WERI-Rb-1 (cell line): ENCODE measurements around the gene MED27.

Experiments
- DNase-seq: peaks from one replicate; pipeline ENCODE4 v3.0.0-alpha.2; 2020
- H3K27ac ChIP-seq: fragments of 250-450 bp; sonication (Bioruptor Pico); 2 replicates; pipeline ENCODE4 v1.5.1; 2020; ENCODE audit warnings: mild to moderate bottlenecking, moderate library complexity
- H3K27me3 ChIP-seq: fragments of 250-450 bp; sonication (Bioruptor Pico); 2 replicates; pipeline ENCODE4 v1.5.1; 2021; ENCODE audit warnings: mild to moderate bottlenecking, low read depth, moderate library complexity; ENCODE audit not compliant: insufficient read depth, severe bottlenecking
- H3K36me3 ChIP-seq: fragments of 250-450 bp; sonication (Bioruptor Pico); 2 replicates; pipeline ENCODE4 v1.5.1; 2020; ENCODE audit warnings: mild to moderate bottlenecking, moderate library complexity
- H3K4me3 ChIP-seq: 2 replicates; pipeline ENCODE4 v1.5.1; 2011; ENCODE audit warnings: low read depth, mild to moderate bottlenecking, control low read depth, low read length
- H3K9me3 ChIP-seq: fragments of 250-450 bp; sonication (Bioruptor Pico); 2 replicates; pipeline ENCODE4 v1.5.1; 2021; ENCODE audit warnings: mild to moderate bottlenecking, moderate library complexity; ENCODE audit not compliant: severe bottlenecking
- TF ChIP-seq, protein P1 (sequence below): IDR thresholded peaks from 2 replicates; pipeline ENCODE4 v1.5.1; 2011; ENCODE audit warnings: low read depth, mild to moderate bottlenecking, control low read depth, inconsistent platforms, low read length

Gene MED27

DNA sequence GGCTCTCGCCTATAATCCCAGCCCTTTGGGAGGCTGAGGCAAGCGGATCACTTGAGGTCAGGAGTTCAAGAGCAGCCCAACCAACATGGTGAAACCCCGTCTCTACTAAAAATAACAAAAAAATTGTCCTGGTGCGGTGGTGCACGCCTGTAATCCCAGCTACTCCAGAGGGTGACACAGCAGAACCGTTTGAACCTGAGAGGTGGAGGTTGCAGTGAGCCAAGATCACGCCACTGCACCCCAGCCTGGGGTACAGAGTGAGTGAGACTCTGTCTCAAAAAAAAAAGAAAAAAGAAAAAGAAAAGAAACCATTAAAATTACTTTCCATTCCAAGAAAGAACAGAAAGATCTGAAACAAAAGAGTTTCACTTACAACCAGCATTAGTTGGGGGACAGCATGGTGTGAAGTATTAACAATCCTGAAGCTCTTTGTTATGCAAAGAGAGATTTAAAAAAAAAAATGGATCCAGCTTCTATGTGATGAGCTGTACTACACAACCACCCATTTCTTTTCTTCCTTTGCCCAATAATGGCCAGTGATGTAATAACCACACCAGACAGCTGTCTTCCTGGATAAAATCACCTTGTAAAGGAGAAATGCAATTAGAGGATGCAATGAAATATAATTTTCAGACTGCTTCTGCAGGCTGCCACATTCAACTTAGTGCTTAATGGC lies 76.9 kb downstream of the MED27 start:
- Histone ChIP-seq H3K9me3 (no peaks in the 10 kb centered on the region), H3K27me3 (no peaks in the 10 kb centered on the region), H3K4me3 (no peak overlapping the region), H3K36me3 (peaks cover 6% of the 10 kb centered on the region; the same call in 1 of the 2 replicates), H3K27ac (no peak overlapping the region)
- no peak for DNase-seq
- TF ChIP-seq, protein P1, sequence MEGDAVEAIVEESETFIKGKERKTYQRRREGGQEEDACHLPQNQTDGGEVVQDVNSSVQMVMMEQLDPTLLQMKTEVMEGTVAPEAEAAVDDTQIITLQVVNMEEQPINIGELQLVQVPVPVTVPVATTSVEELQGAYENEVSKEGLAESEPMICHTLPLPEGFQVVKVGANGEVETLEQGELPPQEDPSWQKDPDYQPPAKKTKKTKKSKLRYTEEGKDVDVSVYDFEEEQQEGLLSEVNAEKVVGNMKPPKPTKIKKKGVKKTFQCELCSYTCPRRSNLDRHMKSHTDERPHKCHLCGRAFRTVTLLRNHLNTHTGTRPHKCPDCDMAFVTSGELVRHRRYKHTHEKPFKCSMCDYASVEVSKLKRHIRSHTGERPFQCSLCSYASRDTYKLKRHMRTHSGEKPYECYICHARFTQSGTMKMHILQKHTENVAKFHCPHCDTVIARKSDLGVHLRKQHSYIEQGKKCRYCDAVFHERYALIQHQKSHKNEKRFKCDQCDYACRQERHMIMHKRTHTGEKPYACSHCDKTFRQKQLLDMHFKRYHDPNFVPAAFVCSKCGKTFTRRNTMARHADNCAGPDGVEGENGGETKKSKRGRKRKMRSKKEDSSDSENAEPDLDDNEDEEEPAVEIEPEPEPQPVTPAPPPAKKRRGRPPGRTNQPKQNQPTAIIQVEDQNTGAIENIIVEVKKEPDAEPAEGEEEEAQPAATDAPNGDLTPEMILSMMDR = no peak

DNA sequence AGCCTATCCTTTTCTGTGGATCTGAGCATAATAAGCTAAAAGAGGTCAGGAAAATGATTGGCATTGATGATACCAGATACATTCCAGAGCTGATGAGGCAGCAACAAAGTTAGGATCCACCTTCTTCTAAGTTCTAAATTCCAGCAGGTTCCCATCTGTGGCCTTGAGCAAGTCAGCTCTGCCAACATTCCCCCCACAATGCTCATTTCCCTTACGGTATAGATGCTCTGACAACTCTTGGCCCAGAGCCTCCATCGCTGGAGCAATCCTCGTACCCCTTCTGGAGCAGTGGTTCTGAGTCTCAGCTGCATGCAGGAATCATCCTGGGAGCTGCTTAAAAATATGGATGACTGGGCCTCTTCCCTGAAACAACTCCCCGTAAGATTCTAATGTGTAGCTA lies 78.1 kb downstream of the MED27 start:
- no peak overlapping the region for H3K27ac ChIP-seq
- DNase-seq = no peak
- no peaks in the 10 kb centered on the region for H3K9me3 ChIP-seq
- H3K27me3 ChIP-seq = no peaks in the 10 kb centered on the region
- peaks cover 9% of the 10 kb centered on the region for H3K36me3 ChIP-seq
- TF ChIP-seq, protein P1 = no peak
- no peak overlapping the region for H3K4me3 ChIP-seq

DNA sequence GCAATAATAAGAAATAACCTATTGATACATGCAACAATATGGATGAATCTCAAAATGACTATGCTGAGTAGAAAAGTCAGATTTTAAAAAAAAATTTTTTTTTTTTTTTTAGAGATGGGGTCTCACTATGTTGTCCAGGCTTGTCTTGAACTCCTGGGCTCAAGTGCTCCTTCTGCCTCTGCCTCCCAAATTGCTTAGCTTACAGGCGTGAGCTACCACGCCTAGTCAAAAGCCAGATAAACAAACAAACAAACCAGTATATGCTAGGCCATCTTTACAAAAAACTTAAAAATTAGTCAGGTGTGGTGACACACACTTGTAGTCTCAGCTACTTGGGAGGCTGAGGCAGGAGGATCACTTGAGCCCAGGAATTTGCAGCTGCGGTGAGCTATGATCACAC lies 79.0 kb downstream of the MED27 start:
- no peak overlapping the region for H3K4me3 ChIP-seq
- peaks cover 16% of the 10 kb centered on the region for H3K36me3 ChIP-seq
- no peaks in the 10 kb centered on the region for H3K27me3 ChIP-seq
- TF ChIP-seq, protein P1 = no peak
- no peak for DNase-seq
- no peaks in the 10 kb centered on the region for H3K9me3 ChIP-seq
- H3K27ac ChIP-seq = no peak overlapping the region

DNA sequence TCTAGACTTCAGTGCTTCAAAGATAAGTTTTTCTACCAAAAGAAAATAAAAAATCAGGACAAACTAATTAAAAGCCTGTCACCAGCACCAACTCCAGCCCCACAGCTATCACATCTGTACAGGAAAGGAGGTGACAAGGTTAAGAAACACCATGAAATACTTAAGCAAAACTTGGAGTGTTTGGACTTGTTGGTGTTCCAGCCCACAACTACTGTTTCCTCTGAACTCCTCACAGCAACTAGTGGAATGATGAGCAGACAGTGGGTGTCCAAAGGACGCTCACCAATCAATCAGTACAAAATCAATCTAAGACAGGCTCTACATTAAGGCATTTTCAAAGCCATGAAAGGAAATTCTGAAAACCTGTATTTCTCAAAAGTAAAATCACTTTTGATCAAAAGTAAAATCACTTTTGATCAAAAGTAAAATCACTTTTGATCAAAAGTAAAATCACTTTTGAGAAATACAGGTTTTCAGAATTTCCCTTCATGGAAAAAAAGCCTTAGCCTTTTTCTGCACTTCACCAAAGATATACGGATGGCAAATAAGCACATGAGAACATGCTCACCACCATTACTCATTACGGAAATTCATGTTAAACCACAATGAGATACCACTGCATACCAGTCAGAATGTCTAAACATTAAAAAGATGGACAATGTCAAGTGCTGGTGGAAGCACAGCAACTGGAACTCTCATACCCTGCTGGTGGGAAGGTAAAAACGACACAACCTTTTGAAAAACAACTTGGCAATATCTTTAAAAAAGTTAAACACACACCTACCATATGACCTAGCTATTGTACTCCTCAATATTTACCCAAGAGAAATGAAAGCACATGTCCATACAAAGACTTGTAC lies 79.7 kb downstream of the MED27 start:
- Histone ChIP-seq H3K27ac (no peak overlapping the region), H3K27me3 (no peaks in the 10 kb centered on the region), H3K9me3 (no peaks in the 10 kb centered on the region), H3K4me3 (no peak overlapping the region), H3K36me3 (peaks cover 23% of the 10 kb centered on the region)
- DNase-seq = no peak
- TF ChIP-seq, protein P1 = no peak

DNA sequence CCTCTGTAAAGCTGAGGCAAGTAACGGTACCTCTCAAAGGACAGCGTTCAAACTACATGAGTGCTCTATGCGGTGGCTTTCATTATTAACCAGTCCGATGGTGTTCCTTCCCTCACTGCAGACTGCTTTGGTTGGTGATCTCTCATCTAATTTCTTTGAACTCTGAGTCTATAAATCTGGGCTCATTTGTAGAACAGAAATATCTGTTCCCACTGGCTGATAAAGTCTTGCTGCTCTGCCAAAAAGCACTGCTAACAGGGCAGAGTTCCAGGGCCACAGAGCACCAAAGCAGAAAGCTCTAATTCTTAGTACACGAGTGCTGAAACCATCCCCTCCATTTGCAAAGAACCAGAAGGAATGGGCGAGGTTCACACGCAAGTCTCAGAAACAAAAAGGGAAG lies 81.9 kb downstream of the MED27 start:
- DNase-seq = no peak
- H3K27me3 ChIP-seq = no peaks in the 10 kb centered on the region
- TF ChIP-seq, protein P1 = no peak

More for the DNA sequence above, 81.9 kb downstream of the MED27 start:
- Histone ChIP-seq H3K27ac (no peak overlapping the region), H3K36me3 (peaks cover 23% of the 10 kb centered on the region), H3K4me3 (no peak overlapping the region), H3K9me3 (no peaks in the 10 kb centered on the region)
